Measurements from ENCODE around the gene RB1.

Gene RB1

GRCh38 chr13:48502601-48503319 is 199.2 kb downstream of the RB1 start:
- no peak for TF ChIP-seq CTCF (IDR thresholded peaks at IDR 0.05; ENCODE audit: low read depth, low read length)

GRCh38 chr13:48504606-48505005 is 201.1 kb downstream of the RB1 start:
- no peak for TF ChIP-seq CTCF (IDR thresholded peaks at IDR 0.05; ENCODE audit: low read depth, low read length)
- no peak overlapping the region for H3K4me3 ChIP-seq (ENCODE audit: low read depth, low read length)

More at GRCh38 chr13:48502601-48503319, 199.2 kb downstream of the RB1 start:
- H3K4me3 ChIP-seq (ENCODE audit: low read depth, low read length), result no peak overlapping the region

- no peak overlapping the region for H3K4me3 ChIP-seq (ENCODE audit: low read depth, low read length)
- no peak for TF ChIP-seq CTCF (IDR thresholded peaks at IDR 0.05; ENCODE audit: low read depth, low read length)
These were observed 201.5 kb downstream of the RB1 start for GRCh38 chr13:48505012-48505411.

- no peak overlapping the region for H3K4me3 ChIP-seq (ENCODE audit: low read depth, low read length)
- no peak for TF ChIP-seq CTCF (IDR thresholded peaks at IDR 0.05; ENCODE audit: low read depth, low read length)
These were observed 202.1 kb downstream of the RB1 start for GRCh38 chr13:48505597-48506091.

GRCh38 chr13:48506092-48506701 is 202.6 kb downstream of the RB1 start:
- H3K4me3 ChIP-seq (ENCODE audit: low read depth, low read length), result no peak overlapping the region
- no peak for TF ChIP-seq CTCF (IDR thresholded peaks at IDR 0.05; ENCODE audit: low read depth, low read length)

GRCh38 chr13:48507021-48507420 is 203.5 kb downstream of the RB1 start:
- TF ChIP-seq CTCF (IDR thresholded peaks at IDR 0.05; ENCODE audit: low read depth, low read length), result no peak
- no peak overlapping the region for H3K4me3 ChIP-seq (ENCODE audit: low read depth, low read length)

GRCh38 chr13:48508011-48508410 is 204.5 kb downstream of the RB1 start:
- no peak for TF ChIP-seq CTCF (IDR thresholded peaks at IDR 0.05; ENCODE audit: low read depth, low read length)
- no peak overlapping the region for H3K4me3 ChIP-seq (ENCODE audit: low read depth, low read length)

Measured in WI38 (cell line).